ENCODE results near the gene DIPK1B. TPM values are rescaled to one million over a fixed set of nuclear protein-coding genes. Genes with fewer than 3 reads are reported as not detected.

Gene DIPK1B
- total RNA-seq: 171 and 201 TPM in 2 replicates

DNA sequence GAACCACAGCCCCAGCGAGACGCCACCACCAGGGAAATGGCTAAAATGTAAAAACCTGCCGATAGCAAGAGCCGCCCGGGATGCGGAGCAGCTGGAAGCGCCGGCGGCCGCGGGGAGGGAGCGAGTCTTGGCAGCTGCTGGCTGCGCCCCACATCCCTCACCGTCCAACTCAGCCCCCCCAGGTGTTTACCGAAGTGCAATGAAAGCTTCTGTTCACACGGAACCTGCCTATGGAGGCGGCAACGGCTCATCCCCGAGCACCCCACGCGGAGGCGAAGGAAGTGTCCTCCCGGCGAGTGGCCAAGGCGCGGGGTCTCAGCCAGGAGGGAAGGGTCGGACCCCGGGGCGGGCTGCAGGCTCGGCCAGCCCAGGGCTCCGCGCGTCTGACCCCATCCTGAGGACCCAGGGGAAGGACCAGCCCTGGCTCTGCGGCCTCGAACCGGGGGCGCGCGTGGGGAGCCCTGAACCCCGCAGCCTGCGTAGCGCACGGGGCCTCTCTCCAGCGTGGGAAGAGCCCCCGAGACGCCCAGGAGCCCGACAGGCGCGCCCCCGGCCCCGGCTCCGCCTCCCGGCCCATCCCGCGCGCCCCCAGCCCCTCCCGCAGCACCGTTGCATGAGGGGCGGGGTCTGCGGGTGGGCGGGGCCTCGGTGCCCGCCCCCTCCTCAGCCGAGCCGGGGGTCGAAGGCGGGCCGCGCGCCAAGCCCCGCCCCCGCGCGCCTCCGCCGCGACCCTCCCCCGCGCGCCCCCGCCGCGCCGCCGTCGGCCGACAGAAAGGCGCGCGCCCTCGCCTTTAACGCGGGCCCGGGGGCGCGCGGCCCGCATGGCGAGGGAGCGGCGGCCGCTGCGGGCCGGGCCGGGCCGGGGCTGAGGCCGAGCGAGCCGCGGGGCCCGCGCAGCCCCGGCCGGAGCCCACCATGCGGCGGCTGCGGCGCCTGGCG, at the start of gene DIPK1B:
DIPK1B (plus strand) TSS at position 822 of the 939 bp plus-strand sequence; CDS start at position 916, 94 bp downstream.

DNA sequence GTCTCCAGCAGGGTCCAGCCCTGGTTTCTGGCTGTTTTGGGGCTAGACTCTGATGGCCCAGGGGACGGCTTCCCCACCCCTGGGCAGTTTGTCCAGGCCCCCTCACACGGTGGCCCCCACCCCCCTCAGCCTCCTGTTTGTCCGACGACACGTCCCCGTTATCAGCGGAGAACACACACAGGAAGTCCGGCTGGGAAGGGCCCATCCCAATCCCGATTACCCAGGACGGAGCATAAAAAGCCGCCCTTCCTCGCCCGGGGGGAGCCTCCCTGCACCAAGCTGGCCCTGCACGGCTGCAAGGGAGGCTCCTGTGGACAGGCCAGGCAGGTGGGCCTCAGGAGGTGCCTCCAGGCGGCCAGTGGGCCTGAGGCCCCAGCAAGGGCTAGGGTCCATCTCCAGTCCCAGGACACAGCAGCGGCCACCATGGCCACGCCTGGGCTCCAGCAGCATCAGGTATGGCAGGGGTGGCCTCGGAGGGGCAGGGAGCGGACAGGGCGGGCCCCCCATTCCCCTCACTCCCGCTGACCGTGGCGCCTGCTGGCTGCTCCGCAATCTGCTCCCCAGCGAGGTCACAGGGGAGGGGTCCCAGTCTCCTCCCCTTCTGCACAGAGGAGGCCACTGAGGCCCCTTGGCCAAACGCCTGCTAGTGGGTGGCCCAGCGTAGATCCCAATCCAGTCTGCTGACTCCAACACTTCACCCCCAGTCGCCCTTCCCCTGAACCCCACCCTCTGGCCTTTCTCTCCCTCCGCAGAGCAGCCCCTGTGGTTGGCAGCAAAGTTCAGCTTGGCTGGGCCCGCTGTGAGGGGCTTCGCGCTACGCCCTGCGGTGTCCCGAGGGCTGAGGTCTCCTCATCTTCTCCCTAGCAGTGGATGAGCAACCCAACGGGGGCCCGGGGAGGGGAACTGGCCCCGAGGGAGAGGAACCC, 49.5 kb upstream of the DIPK1B start, which contains the start of gene EGFL7:
EGFL7 (plus strand) TSS at position 261 of the 926 bp plus-strand sequence. CDS start 5,367 bp downstream, outside the sequence.

DNA sequence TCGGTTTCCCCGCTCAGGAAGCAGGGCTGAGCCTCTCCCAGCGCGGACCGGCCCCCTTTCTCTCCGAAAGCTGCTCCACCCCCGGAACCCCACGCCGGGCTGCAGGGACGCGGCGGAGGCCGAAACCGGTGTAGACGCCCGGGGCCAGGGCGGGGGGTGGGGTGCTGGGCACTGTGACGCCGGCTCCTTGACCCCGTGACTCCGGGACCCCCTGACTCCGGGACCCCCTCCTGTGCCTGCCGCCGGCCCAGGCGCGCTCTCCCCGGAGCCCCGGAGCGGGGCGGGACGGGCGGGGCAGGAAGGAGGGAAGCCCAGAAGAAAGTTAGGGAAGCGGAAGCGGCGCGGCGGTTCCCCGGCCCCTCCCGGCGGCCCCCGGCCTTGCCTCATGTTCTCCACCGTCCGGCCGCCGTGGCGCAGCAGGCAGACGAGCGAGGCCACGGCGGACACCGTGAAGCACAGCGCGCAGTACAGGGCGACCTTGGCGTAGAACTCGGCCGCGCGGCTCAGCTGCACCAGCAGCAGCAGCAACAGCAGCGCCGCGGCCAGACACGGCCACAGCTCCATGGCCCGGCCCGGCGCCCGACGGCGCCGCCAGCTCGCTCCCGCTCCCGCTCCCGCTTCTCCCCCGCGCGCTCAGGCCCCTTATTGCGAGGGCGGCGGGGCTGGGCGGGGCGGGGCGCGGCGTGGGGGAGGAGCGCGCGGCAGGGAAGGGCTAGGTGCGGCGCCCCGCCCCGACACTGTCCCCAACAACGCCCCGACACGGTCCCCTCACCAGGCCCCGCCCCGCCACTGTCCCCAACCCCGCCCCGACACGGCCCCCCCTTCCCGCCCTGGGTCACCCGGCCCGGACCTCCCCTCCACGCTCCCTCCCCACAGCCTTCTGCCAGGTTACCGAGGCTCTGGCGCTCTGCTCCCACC, 25.3 kb upstream of the DIPK1B start, which contains the start of gene AGPAT2:
AGPAT2 (minus strand) TSS at position 664 of the 918 bp plus-strand sequence; CDS start at position 564, 100 bp downstream.

DNA sequence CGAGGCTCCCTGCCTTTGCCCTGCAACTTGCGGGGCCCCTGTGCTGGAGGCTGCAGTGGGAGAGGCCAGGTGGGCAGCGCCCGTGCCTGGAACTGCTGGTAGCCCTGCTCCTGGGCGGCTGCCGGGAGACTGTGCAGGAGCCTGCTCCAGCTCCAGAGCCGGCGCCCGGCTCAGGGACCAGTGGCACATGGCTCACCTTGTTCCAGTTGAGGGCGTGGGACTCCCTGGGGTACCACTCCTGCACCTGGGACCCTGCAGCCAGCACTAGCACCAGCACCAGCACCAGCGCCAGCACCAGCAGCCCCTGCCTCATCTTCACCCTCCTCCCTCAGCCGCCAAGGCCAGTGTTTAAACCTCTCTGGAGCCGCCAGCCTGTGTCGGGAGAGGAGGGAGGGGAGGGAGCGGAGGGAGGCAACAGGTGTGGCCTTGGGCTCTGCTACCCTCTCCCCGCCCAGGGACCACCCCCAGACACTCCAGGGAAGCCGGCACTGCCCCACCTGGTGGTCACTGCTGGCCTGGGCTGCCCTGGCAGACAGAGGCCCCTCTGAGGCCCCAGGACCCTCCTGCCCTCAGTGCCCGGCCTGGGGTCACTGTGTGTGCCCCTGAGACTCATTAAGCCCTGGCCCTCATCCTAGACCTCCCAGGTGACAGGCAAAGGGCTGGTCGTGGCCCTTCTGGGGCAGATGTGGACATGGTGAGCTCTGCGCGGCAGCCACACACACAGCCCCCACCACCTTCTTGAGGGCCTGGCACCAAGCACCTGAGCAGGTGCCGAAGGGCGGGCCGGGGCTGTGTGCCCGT, 30.4 kb downstream of the DIPK1B start, which contains the start of gene LCN10:
LCN10 (minus strand) TSS at position 350 of the 801 bp plus-strand sequence; CDS start at position 313, 37 bp downstream.

DNA sequence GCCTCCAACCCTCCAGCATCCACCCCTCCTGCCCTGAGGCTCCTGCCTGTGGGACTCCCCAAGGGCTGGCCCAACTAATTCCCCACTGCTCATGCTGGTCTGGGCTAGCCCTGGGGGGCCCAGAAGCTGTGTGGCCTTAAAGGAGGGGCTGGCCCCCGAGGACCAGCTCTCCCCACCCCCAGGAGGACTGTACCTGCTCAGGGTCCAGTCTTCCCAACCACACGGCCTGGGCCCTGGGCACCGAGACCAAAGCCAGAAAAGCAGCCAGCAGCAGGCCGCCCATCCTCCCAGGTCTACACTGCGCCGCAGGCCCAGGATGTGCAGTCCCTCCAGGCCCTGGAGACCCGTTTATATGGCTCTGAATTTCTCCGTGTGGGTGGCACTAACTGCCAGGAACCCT, 35.8 kb downstream of the DIPK1B start, which contains the start of gene LCN6:
LCN6 (minus strand) TSS at position 325 of the 400 bp plus-strand sequence; CDS start at position 283, 42 bp downstream.

DNA sequence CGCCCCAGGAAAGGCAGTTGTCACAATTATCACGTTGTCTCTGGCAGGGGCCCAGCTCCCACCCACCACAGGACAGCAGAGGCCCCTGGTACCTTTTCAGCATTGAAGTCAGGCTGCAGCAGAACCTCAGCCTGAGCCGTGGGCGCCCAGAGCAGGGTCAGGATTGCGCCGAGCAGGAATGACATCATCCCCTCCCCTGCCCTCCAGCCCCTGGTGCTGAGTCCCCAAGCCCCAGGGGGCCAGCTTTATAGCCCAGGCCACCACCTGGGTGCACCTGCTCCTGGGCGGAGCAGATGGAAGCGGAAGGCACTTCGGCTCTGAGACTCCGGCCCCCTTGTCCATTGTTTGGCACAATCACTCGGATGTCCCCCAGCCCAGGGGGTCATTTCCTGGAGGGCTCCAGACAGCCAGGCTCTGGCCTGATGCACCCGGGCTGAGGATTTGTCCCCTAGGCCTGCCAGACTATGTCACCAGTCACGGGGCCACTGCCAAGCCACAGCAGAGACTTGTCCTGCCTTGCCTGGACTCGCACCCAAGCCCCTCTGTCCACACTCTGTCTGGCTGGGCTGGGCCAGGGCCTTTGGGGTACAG, 52.0 kb downstream of the DIPK1B start, which contains the start of gene LCN15:
LCN15 (minus strand) TSS at position 218 of the 591 bp plus-strand sequence; CDS start at position 188, 30 bp downstream.

Other genes starting within 250 kb of the DIPK1B start
- 13.1 and 15.3 TPM in 2 replicates for gene SEC16A, start 229.5 kb upstream of the DIPK1B start, total RNA-seq
- gene NOTCH1, start 166.5 kb upstream of the DIPK1B start, total RNA-seq: 69.9 and 99.1 TPM in 2 replicates
- gene EGFL7, start 49.7 kb upstream of the DIPK1B start, total RNA-seq: 532 and 626 TPM in 2 replicates
- gene AGPAT2, start 25.1 kb upstream of the DIPK1B start, total RNA-seq: 33.3 and 37.7 TPM in 2 replicates
- gene LCN10, start 30.4 kb downstream of the DIPK1B start, total RNA-seq: not detected in 2 replicates
- not detected in 2 replicates for gene LCN6, start 36.0 kb downstream of the DIPK1B start, total RNA-seq
- not detected in 2 replicates for gene LCN8, start 45.7 kb downstream of the DIPK1B start, total RNA-seq
- not detected in 2 replicates for gene LCN15, start 51.9 kb downstream of the DIPK1B start, total RNA-seq
- 105 and 109 TPM in 2 replicates for gene TMEM141, start 78.8 kb downstream of the DIPK1B start, total RNA-seq
- gene CCDC183, start 83.8 kb downstream of the DIPK1B start, total RNA-seq: under 0.01 and 0.46 TPM in 2 replicates
- gene RABL6, start 95.4 kb downstream of the DIPK1B start, total RNA-seq: 57.9 and 64.6 TPM in 2 replicates
- 0.61 and 0.65 TPM in 2 replicates for gene AJM1, start 129.9 kb downstream of the DIPK1B start, total RNA-seq
- 91.8 and 130 TPM in 2 replicates for gene PHPT1, start 136.8 kb downstream of the DIPK1B start, total RNA-seq
- 0.32 and 1.5 TPM in 2 replicates for gene MAMDC4, start 139.8 kb downstream of the DIPK1B start, total RNA-seq
- 352 and 430 TPM in 2 replicates for gene EDF1, start 153.7 kb downstream of the DIPK1B start, total RNA-seq
- gene TRAF2, start 173.9 kb downstream of the DIPK1B start, total RNA-seq: 11.1 and 11.4 TPM in 2 replicates
- gene FBXW5, start 232.2 kb downstream of the DIPK1B start, total RNA-seq: 124 and 151 TPM in 2 replicates
- gene C8G, start 232.7 kb downstream of the DIPK1B start, total RNA-seq: not detected in 2 replicates
- gene LCN12, start 239.7 kb downstream of the DIPK1B start, total RNA-seq: not detected in 2 replicates

Data from epithelial cell of umbilical artery (primary cell).